Lower leg skin (tissue), 3 donors: Measurements from ENCODE around the gene MROH2B.

Experiments used
- CTCF ChIP-seq, 3 donors: fragments of 450-650 bp; IDR thresholded peaks; one replicate each; pipeline ENCODE4 v1.5.1; 2016; ENCODE audit warnings: antibody characterized with exemption in 3 of 3, mild to moderate bottlenecking in 3 of 3, moderate library complexity in 2 of 3
- POLR2A ChIP-seq, 2 donors: fragments of 450-650 bp; IDR thresholded peaks; one replicate each; pipeline ENCODE4 v1.6.1; 2016 to 2017; ENCODE audit warnings: antibody characterized with exemption in 2 of 2, mild to moderate bottlenecking in 1 of 2, moderate library complexity in 1 of 2

GRCh38 chr5:40955313-40955712, 115.8 kb downstream of the MROH2B start:
- TF ChIP-seq CTCF (IDR thresholded peaks at IDR 0.05) (no peak), POLR2A (IDR thresholded peaks at IDR 0.05) (no peak)
